Activated T-cell treated with anti-CD3 and anti-CD28 coated beads, Interleukin-2, amount 50 U/mL, for 4 hours (primary cell): ENCODE results near the gene FCER2. TPM values are rescaled to one million over a fixed set of nuclear protein-coding genes. Genes with fewer than 3 reads are reported as not detected.

ENCODE experiments used
- total RNA-seq, 3 donors: library from RNA; stranded (reverse); gene quantifications; one replicate each; pipeline ENCODE4 v1.2.1, GENCODE V29; 2021

FCER2 gene
- total RNA-seq, 3 donors from 2014 or later: 6.9 to 52.7 (median 20.5) TPM

Other genes starting within 250 kb of the FCER2 start
- gene PEX11G, start 213.1 kb downstream of the FCER2 start, total RNA-seq: 1 to 10 TPM in 1 of 3 donors, under 1 TPM in 2; 0.76 to 1.1 (median 0.90) TPM
- 1 to 10 TPM; 4.8 to 5.6 (median 5.1) TPM for gene ZNF358, start 186.0 kb downstream of the FCER2 start, total RNA-seq
- gene MCOLN1, start 179.5 kb downstream of the FCER2 start, total RNA-seq: 10 to 100 TPM; 20.5 to 27.4 (median 22.6) TPM
- 100 to 1,000 TPM; 106 to 121 (median 107) TPM for gene PNPLA6, start 166.4 kb downstream of the FCER2 start, total RNA-seq
- gene CAMSAP3, start 106.3 kb downstream of the FCER2 start, total RNA-seq: under 1 TPM; 0.34 to 0.38 (median 0.38) TPM
- gene XAB2, start 72.6 kb downstream of the FCER2 start, total RNA-seq: 10 to 100 TPM; 64.6 to 76.1 (median 67.2) TPM
- gene PET100, start 72.3 kb downstream of the FCER2 start, total RNA-seq: 100 to 1,000 TPM; 107 to 132 (median 128) TPM
- under 1 TPM in 1 of 3 donors, not detected in 2; 0.37 TPM for gene PCP2, start 68.4 kb downstream of the FCER2 start, total RNA-seq
- gene STXBP2, start 65.0 kb downstream of the FCER2 start, total RNA-seq: 100 to 1,000 TPM; 113 to 119 (median 114) TPM
- not detected for gene RETN, start 33.1 kb downstream of the FCER2 start, total RNA-seq
- not detected for gene MCEMP1, start 25.0 kb downstream of the FCER2 start, total RNA-seq
- 100 to 1,000 TPM in 1 of 3 donors, 10 to 100 TPM in 2; 81.3 to 112 (median 89.8) TPM for gene TRAPPC5, start 21.3 kb downstream of the FCER2 start, total RNA-seq
- gene CLEC4G, start 30.0 kb upstream of the FCER2 start, total RNA-seq: not detected
- gene CD209, start 45.4 kb upstream of the FCER2 start, total RNA-seq: not detected
- not detected for gene CLEC4M, start 61.1 kb upstream of the FCER2 start, total RNA-seq
- gene EVI5L, start 128.1 kb upstream of the FCER2 start, total RNA-seq: 1 to 10 TPM; 6.6 to 7.5 (median 7.1) TPM
- gene PRR36, start 172.3 kb upstream of the FCER2 start, total RNA-seq: under 1 TPM in 2 of 3 donors, not detected in 1; 0.05 to 0.08 TPM
- under 1 TPM in 1 of 3 donors, not detected in 2; 0.05 TPM for gene LRRC8E, start 186.4 kb upstream of the FCER2 start, total RNA-seq
- gene MAP2K7, start 201.7 kb upstream of the FCER2 start, total RNA-seq: 10 to 100 TPM; 40.4 to 44.0 (median 43.3) TPM
- gene TGFBR3L, start 212.7 kb upstream of the FCER2 start, total RNA-seq: 1 to 10 TPM in 2 of 3 donors, under 1 TPM in 1; 0.74 to 2.4 (median 1.4) TPM
- 10 to 100 TPM; 16.7 to 20.0 (median 18.8) TPM for gene SNAPC2, start 218.2 kb upstream of the FCER2 start, total RNA-seq
- gene CTXN1, start 224.0 kb upstream of the FCER2 start, total RNA-seq: 1 to 10 TPM in 1 of 3 donors, under 1 TPM in 2; 0.71 to 1.4 (median 0.95) TPM
- gene TIMM44, start 241.5 kb upstream of the FCER2 start, total RNA-seq: 100 to 1,000 TPM; 180 to 193 (median 190) TPM